ENCODE data around the gene DNAH6.

Gene DNAH6

DNA sequence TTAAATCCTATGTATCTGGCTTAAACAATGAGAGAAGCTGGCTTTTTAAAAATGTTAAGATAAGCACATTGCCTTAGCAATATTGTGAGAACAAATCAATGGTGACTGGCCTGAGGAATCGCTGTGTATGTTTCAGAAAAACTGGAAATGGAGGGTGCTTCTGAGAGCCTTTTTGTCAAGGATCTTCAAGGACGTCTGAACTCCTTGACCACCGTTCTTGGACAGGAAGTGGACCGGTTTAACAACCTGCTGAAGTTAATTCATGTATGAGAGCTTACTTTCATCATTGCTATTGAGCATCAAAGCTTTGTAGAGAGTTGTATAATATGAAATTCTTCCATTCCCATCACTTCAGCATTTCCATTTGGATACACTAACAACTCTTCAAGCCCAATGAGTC, 292.0 kb downstream of the DNAH6 start:
- no peak for DNase-seq (ENCODE audit: low spot score)
- TF ChIP-seq, protein P1, sequence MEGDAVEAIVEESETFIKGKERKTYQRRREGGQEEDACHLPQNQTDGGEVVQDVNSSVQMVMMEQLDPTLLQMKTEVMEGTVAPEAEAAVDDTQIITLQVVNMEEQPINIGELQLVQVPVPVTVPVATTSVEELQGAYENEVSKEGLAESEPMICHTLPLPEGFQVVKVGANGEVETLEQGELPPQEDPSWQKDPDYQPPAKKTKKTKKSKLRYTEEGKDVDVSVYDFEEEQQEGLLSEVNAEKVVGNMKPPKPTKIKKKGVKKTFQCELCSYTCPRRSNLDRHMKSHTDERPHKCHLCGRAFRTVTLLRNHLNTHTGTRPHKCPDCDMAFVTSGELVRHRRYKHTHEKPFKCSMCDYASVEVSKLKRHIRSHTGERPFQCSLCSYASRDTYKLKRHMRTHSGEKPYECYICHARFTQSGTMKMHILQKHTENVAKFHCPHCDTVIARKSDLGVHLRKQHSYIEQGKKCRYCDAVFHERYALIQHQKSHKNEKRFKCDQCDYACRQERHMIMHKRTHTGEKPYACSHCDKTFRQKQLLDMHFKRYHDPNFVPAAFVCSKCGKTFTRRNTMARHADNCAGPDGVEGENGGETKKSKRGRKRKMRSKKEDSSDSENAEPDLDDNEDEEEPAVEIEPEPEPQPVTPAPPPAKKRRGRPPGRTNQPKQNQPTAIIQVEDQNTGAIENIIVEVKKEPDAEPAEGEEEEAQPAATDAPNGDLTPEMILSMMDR (IDR thresholded peaks at IDR 0.05; ENCODE audit: extremely low read depth, missing control alignments), result no peak

DNA sequence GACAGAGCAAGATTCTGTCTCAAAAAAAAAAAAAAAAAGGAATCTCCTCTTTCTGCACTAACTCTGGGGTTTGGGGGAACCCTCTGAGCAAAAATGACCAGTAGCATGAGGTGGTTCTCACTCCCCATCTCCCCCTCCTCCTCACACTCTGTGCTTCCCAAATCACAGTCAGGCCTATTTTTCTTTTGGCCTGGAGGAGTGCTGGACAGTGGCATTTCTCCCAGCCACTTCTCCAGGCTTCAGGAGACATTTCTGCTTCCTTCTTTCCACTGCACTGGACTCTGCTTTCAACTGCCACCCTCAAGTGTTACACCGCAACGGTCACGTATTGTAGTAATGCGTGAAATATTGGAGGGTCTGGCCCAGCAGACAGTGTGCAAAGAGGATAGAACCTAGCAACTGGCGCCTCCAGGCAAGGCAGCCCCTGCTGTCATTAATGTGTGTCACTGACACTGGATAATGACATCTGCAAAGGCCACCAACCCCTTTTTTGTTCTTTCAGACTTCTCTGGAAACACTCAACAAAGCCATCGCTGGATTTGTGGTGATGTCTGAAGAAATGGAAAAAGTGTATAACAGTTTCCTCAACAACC, 295.6 kb downstream of the DNAH6 start:
- DNase-seq (ENCODE audit: low spot score), result no peak
- TF ChIP-seq, protein P1 (IDR thresholded peaks at IDR 0.05; ENCODE audit: extremely low read depth, missing control alignments), result no peak

DNA sequence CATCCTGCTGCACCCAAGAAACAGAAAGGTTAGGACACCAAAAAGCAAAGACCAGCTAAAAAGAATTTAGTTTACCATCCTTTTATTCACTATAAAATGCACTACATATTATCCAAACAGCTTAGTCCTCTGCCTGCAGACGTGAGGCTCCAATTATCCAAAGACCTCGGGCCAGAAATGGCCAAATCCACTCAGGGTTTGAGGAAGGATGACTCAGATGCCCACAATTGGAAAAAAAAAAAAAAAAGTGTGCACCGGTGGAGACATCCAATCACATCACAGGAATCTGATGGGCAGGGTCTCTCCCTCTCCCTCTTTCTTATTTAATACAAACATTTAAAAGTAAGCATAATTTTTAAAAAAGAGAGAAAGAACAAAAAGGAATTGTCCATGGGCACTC, 298.8 kb downstream of the DNAH6 start:
- DNase-seq (ENCODE audit: low spot score), result no peak
- TF ChIP-seq, protein P1 (IDR thresholded peaks at IDR 0.05; ENCODE audit: extremely low read depth, missing control alignments), result no peak

DNA sequence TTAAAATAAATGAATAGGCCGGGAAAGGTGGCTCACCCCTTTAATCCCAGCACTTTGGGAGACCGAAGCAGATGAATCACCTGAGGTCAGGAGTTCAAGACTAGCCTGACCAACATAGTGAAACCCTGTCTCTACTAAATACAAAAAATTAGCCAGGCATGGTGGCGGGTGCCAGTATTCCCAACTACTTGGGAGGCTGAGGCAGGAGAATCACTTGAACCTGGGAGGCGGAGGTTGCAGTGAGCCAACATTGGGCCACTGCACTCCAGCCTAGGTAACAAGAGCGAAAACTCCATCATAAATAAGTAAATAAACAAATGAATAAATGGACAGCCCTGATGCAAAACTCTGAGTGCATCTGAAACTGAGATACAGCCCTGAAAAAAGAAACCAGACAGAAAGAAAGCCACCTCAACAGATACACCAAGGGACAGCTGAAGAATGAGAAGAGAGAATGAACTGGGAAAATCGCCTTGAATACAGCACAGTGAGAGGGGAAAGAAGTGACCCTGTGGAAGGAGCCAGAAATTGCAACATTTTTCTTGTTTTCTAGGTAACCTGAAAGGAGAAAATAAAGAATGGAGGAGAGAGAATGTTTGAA, 300.2 kb downstream of the DNAH6 start:
- TF ChIP-seq, protein P1 (IDR thresholded peaks at IDR 0.05; ENCODE audit: extremely low read depth, missing control alignments), result no peak
- DNase-seq (ENCODE audit: low spot score), result peak; percentile 49

DNA sequence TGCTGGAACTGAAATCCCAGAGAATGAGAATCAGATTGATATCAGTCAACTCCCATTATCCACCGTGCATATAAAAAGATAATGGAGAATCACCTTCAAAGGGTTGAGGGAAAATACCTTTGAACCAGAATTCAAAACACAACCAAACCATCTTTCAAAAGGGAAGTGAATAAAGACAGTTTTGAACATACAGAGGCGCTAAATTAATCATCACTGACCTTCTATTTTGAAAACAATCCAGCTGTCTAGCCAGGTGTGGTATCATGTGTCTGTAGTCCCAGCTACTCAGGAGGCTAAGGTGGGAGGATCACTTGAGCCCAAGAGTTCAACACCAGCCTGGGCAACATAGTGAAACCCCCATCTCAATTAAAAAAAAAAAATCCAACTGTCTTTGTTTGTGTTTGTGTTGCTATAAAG, 300.9 kb downstream of the DNAH6 start:
- TF ChIP-seq, protein P1 (IDR thresholded peaks at IDR 0.05; ENCODE audit: extremely low read depth, missing control alignments), result no peak
- peak; percentile 72 for DNase-seq (ENCODE audit: low spot score)

DNA sequence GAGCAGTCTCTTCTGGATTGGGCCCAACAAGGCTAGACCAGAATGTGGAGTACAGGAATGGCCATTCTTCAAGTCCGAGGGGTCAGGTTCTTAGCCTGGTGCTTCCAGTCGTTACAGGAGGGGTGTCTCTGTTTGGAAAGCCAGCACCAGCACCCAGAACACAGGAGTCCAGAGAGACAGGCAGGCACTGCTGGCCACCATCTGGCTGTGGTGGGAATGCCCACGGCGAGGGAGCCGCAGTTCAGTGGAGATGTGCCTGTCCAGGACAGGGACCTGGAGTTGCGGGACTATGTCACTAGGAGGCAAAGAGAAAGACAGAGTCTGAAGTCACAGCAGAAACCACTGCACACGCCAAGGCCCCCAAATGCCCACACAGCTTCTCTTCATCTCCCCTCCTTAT, 305.5 kb downstream of the DNAH6 start:
- TF ChIP-seq, protein P1 (IDR thresholded peaks at IDR 0.05; ENCODE audit: extremely low read depth, missing control alignments), result no peak
- no peak for DNase-seq (ENCODE audit: low spot score)

DNA sequence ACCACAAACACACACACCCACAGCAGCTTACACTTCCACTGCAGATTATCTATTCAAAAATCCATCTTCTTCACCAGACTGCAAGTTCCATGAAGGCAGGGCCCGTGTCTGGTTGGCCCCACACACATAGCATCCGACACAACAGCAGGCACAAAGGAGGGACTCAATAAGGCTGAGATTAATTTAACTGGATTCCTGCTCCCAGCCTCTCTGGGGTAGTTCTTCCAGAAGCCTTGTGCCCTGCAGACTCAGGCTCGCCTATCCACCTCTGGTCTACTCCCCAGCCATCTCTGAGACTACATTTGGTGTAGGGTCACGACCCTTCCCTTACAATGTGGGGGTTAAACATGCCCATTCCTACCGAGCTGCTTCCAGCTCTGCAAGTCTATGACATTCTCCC, 306.9 kb downstream of the DNAH6 start:
- TF ChIP-seq, protein P1 (IDR thresholded peaks at IDR 0.05; ENCODE audit: extremely low read depth, missing control alignments), result no peak

More for the DNA sequence above, 306.9 kb downstream of the DNAH6 start:
- no peak for DNase-seq (ENCODE audit: low spot score)
